HCT116 (cell line): ENCODE data around the gene ZNF691. TPM values are rescaled to one million over a fixed set of nuclear protein-coding genes. Genes with fewer than 3 reads are reported as not detected.

Source experiments
- ATAC-seq: fragments of 200-7000 bp; cut with Tn5 transposase; 2 replicates; pipeline ENCODE4 v1.9.1; 2020; ENCODE audit warnings: mild to moderate bottlenecking, moderate library complexity
- BruUV-seq: library from RNA; stranded (reverse); fragments of 400-500 nt; replicated peaks from 2 replicates; lab custom pipeline; 2021; lab: Mats Ljungman, UMichigan
- CTCF ChIA-PET: fragments of 300-600 bp; sonication (Branson Sonifier 250); formaldehyde crosslinking; loops from one replicate; lab custom pipeline; 2021; ENCODE audit warnings: antibody characterized with exemption; lab: Charles Lee
- POLR2A ChIA-PET: fragments of 300-600, 350-600 bp; sonication (Branson Sonifier 250); formaldehyde crosslinking; loops from one replicate; lab custom pipeline; 2021; ENCODE audit warnings: antibody characterized with exemption; lab: Charles Lee
- RAD21 ChIA-PET, 2 experiments: fragments of 300-600 bp; sonication (Branson Sonifier 250); formaldehyde crosslinking; loops; one replicate each; lab custom pipeline; 2023; ENCODE audit warnings: low total read pairs in 2 of 2; ENCODE audit not compliant: uncharacterized antibody in 2 of 2, unreplicated experiment in 2 of 2, low non-redundant PET in 1 of 2; lab: Charles Lee
- DNase-seq: peaks from one replicate; pipeline ENCODE4 v3.0.0-alpha.2; 2010; ENCODE audit warnings: low read depth, low spot score
- H2AFZ ChIP-seq: fragments of 200-600 bp; shearing (Covaris generic), sonication (generic); 2 replicates; pipeline ENCODE4 v1.6.1; 2017; ENCODE audit warnings: low read depth, mixed run types, mixed read lengths, antibody characterized with exemption, low read length; ENCODE audit not compliant: poor library complexity, severe bottlenecking
- H3K27ac ChIP-seq: 2 replicates; pipeline ENCODE4 v1.5.1; 2012; ENCODE audit warnings: low read depth, low read length
- H3K27me3 ChIP-seq: fragments of 200-600 bp; sonication (generic); 2 replicates; pipeline ENCODE4 v1.6.1; 2016; ENCODE audit warnings: mixed run types, low read length, mixed read lengths; ENCODE audit not compliant: insufficient read depth
- H3K36me3 ChIP-seq, 2 experiments: fragments of 200-500 bp in 1 of 2; fragments of 200-600 bp in 1 of 2; sonication (Bioruptor generic) in 1 of 2; sonication (generic) in 1 of 2; 2 replicates each; pipeline versions ENCODE4 v1.5.1 to v1.6.1; 2014 to 2016; ENCODE audit warnings: low read length in 2 of 2, inconsistent platforms in 1 of 2, mixed read lengths in 1 of 2, mixed run types in 1 of 2; ENCODE audit not compliant: insufficient read depth in 2 of 2, control insufficient read depth in 1 of 2
- H3K4me1 ChIP-seq, 2 experiments: fragments of 200-600 bp in 1 of 2; sonication (generic) in 1 of 2; 2 replicates each; pipeline versions ENCODE4 v1.5.1 to v1.6.1; 2012 to 2017; ENCODE audit warnings: low read length in 2 of 2, inconsistent platforms in 1 of 2, mild to moderate bottlenecking in 1 of 2, mixed read lengths in 1 of 2, mixed run types in 1 of 2, moderate library complexity in 1 of 2; ENCODE audit not compliant: insufficient read depth in 2 of 2, control insufficient read depth in 1 of 2
- H3K4me2 ChIP-seq: fragments of 200-600 bp; sonication (generic); 2 replicates; pipeline ENCODE4 v1.6.1; 2017; ENCODE audit warnings: mixed run types, low read length, mixed read lengths
- H3K4me3 ChIP-seq, 2 experiments: fragments of 200-600 bp in 1 of 2; sonication (generic) in 1 of 2; replicated peaks in 1 of 2; 2 replicates each; pipeline ENCODE4 v1.5.1; 2011 to 2016; ENCODE audit warnings: low read length in 2 of 2, control low read depth in 1 of 2, low read depth in 1 of 2, mild to moderate bottlenecking in 1 of 2, mixed read lengths in 1 of 2, mixed run types in 1 of 2
- H3K79me2 ChIP-seq: fragments of 200-600 bp; sonication (generic); 2 replicates; pipeline ENCODE4 v1.6.1; 2017; ENCODE audit warnings: mild to moderate bottlenecking, mixed run types, low read length, moderate library complexity, mixed read lengths; ENCODE audit not compliant: insufficient read depth
- H3K9ac ChIP-seq: fragments of 200-600 bp; sonication (generic); 2 replicates; pipeline ENCODE4 v1.6.1; 2016; ENCODE audit warnings: low read length, mixed read lengths
- H3K9me2 ChIP-seq: fragments of 200-600 bp; sonication (generic), shearing (Covaris generic); 2 replicates; pipeline ENCODE4 v1.6.1; 2017; ENCODE audit warnings: mixed run types, mild to moderate bottlenecking, moderate library complexity; ENCODE audit not compliant: insufficient read depth
- H3K9me3 ChIP-seq, 2 experiments: fragments of 200-500 bp in 1 of 2; fragments of 200-600 bp in 1 of 2; sonication (Bioruptor generic) in 1 of 2; sonication (generic) in 1 of 2; 2 replicates each; pipeline ENCODE4 v1.6.1; 2014 to 2017; ENCODE audit warnings: low read length in 2 of 2, mixed read lengths in 2 of 2, inconsistent platforms in 1 of 2, low read depth in 1 of 2, mild to moderate bottlenecking in 1 of 2, mixed run types in 1 of 2, moderate library complexity in 1 of 2; ENCODE audit not compliant: control insufficient read depth in 1 of 2, insufficient read depth in 1 of 2
- H4K20me1 ChIP-seq: fragments of 200-600 bp; sonication (generic), shearing (Covaris generic); 2 replicates; pipeline ENCODE4 v1.6.1; 2017; ENCODE audit warnings: mixed run types, mild to moderate bottlenecking, moderate library complexity; ENCODE audit not compliant: insufficient read depth
- CBX3 ChIP-seq: IDR thresholded peaks from 2 replicates; pipeline ENCODE4 v1.6.1; 2012; ENCODE audit warnings: low read depth
- CEBPB ChIP-seq: IDR thresholded peaks from 2 replicates; pipeline ENCODE4 v1.6.1; 2012; ENCODE audit warnings: low read depth
- CTCF ChIP-seq, 3 experiments: fragments of 200-600 bp in 1 of 3; sonication (generic) in 1 of 3; IDR thresholded peaks in 2 of 3; conservative IDR thresholded peaks in 1 of 3; 2 replicates each; pipeline ENCODE4 v1.5.1; 2012 to 2017; ENCODE audit warnings: low read depth in 2 of 3, low read length in 2 of 3, antibody characterized with exemption in 1 of 3, borderline replicate concordance in 1 of 3, control low read depth in 1 of 3, mild to moderate bottlenecking in 1 of 3, mixed read lengths in 1 of 3, mixed run types in 1 of 3, moderate library complexity in 1 of 3; ENCODE audit not compliant: insufficient read depth in 1 of 3
- EGR1 ChIP-seq: IDR thresholded peaks from 2 replicates; pipeline ENCODE4 v1.6.1; 2012; ENCODE audit warnings: low read depth
- ELF1 ChIP-seq: IDR thresholded peaks from 2 replicates; pipeline ENCODE4 v1.6.1; 2012; ENCODE audit warnings: low read depth, borderline replicate concordance
- EZH2 ChIP-seq: fragments of 200-600 bp; sonication (generic); IDR thresholded peaks from 2 replicates; pipeline ENCODE4 v1.6.1; 2017; ENCODE audit warnings: antibody characterized with exemption, mixed run types
- FOSL1 ChIP-seq: IDR thresholded peaks from 2 replicates; pipeline ENCODE4 v1.6.1; 2012; ENCODE audit warnings: low read depth
- JUND ChIP-seq: IDR thresholded peaks from 2 replicates; pipeline ENCODE4 v1.6.1; 2012
- MAX ChIP-seq: IDR thresholded peaks from 2 replicates; pipeline ENCODE4 v1.6.1; 2012
- POLR2A ChIP-seq: IDR thresholded peaks from 2 replicates; pipeline ENCODE4 v1.7.0; 2011; ENCODE audit warnings: borderline replicate concordance; ENCODE audit not compliant: insufficient read depth, insufficient read length; ENCODE audit errors: extremely low read depth
- POLR2AphosphoS5 ChIP-seq: IDR thresholded peaks from 2 replicates; pipeline ENCODE4 v1.6.1; 2011; ENCODE audit warnings: mild to moderate bottlenecking, low read depth, low read length, moderate library complexity
- RAD21 ChIP-seq: IDR thresholded peaks from 2 replicates; pipeline ENCODE4 v1.6.1; 2012; ENCODE audit warnings: low read depth, mild to moderate bottlenecking
- REST ChIP-seq: IDR thresholded peaks from 2 replicates; pipeline ENCODE4 v1.6.1; 2012; ENCODE audit warnings: low read depth
- SIN3A ChIP-seq: IDR thresholded peaks from 2 replicates; pipeline ENCODE4 v1.6.1; 2012; ENCODE audit warnings: low read depth
- SP1 ChIP-seq: IDR thresholded peaks from 2 replicates; pipeline ENCODE4 v1.6.1; 2012; ENCODE audit warnings: low read depth
- TCF7L2 ChIP-seq: IDR thresholded peaks from 2 replicates; pipeline ENCODE4 v1.7.0; 2011; ENCODE audit warnings: borderline replicate concordance, inconsistent platforms; ENCODE audit not compliant: insufficient read depth, insufficient read length; ENCODE audit errors: extremely low read depth
- YY1 ChIP-seq: IDR thresholded peaks from 2 replicates; pipeline ENCODE4 v1.6.1; 2011; ENCODE audit warnings: low read length, low read depth, moderate library complexity, mild to moderate bottlenecking; ENCODE audit not compliant: insufficient replicate concordance; ENCODE audit errors: extremely low read depth
- ZBTB33 ChIP-seq: IDR thresholded peaks from 2 replicates; pipeline ENCODE4 v1.6.1; 2011; ENCODE audit warnings: mild to moderate bottlenecking, low read length, moderate library complexity; ENCODE audit not compliant: insufficient replicate concordance; ENCODE audit errors: extremely low read depth
- ZFX ChIP-seq: fragments of 450-650 bp; IDR thresholded peaks from 2 replicates; pipeline ENCODE4 v1.6.1; 2017
- ZNF274 ChIP-seq: fragments of 200-500 bp; sonication (Bioruptor generic); IDR thresholded peaks from 2 replicates; pipeline ENCODE4 v1.6.1; 2014; ENCODE audit warnings: mild to moderate bottlenecking, low read depth, low read length, inconsistent platforms
- intact Hi-C: fragments of 100-400 bp; cut with micrococcal nuclease; formaldehyde crosslinking; loops from 2 replicates; pipeline ENCODE4 v1.10.0; 2022
- total RNA-seq: library from RNA; stranded (reverse); gene quantifications from one replicate; pipeline ENCODE4 v1.2.1, GENCODE V29; 2021; ENCODE audit not compliant: unreplicated experiment

ZNF691 gene
- total RNA-seq, 1 experiment from 2014 or later, result 11.1 TPM

GRCh38 chr1:42849944-42850343 is 3.5 kb downstream of the ZNF691 start:
- ChIA-PET CTCF (interaction anchor here (2.1 kb wide), 1 partner anchor 224 kb away, joined by 4 read pairs; no protein-coding TSS in a partner anchor), POLR2A (no interaction called here), RAD21 (no interaction called here)
- H3K27ac ChIP-seq, result no peak overlapping the region
- no peak overlapping the region for H3K4me3 ChIP-seq
- BruUV-seq, result no TSS peak
- no peak overlapping the region for H2AFZ ChIP-seq
- peaks cover 7 to 8% of the 10 kb centered on the region in 2 experiments; a peak in 3 of 4 replicates for H3K36me3 ChIP-seq
- H3K9me3 ChIP-seq, result no peaks in the 10 kb centered on the region
- H3K9me2 ChIP-seq, result no peaks in the 10 kb centered on the region
- DNase-seq (no peak), ATAC-seq (no peak)
- TF ChIP-seq MAX (no peak), JUND (no peak), REST (no peak), ZFX (no peak), TCF7L2 (no peak), FOSL1 (no peak), CTCF (IDR thresholded peaks at IDR 0.05 in 2 of 3, conservative IDR thresholded peaks at IDR 0.05 in 1 of 3; ENCODE audit: borderline replicate concordance in 1 of 3, insufficient read depth in 1 of 3, low read depth in 2 of 3, low read length in 2 of 3) (no peak), ELF1 (no peak), ZNF274 (no peak), YY1 (no peak), SIN3A (no peak), POLR2A (no peak), POLR2AphosphoS5 (no peak), CBX3 (no peak), EGR1 (no peak), ZBTB33 (no peak), SP1 (no peak), CEBPB (no peak), RAD21 (no peak), EZH2 (no peak)
- peaks cover 7 to 16% of the 10 kb centered on the region in 2 experiments; a peak in 3 of 4 replicates for H3K4me1 ChIP-seq
- no peaks in the 10 kb centered on the region for H4K20me1 ChIP-seq
- peaks cover 23% of the 10 kb centered on the region for H3K79me2 ChIP-seq
- no peak overlapping the region for H3K9ac ChIP-seq
- no peak overlapping the region for H3K4me2 ChIP-seq
- H3K27me3 ChIP-seq, result no peaks in the 10 kb centered on the region
- intact Hi-C loops, result no loop called here
